Mesenchymal stem cell (in vitro differentiated cells and primary cell): Measurements from ENCODE around the gene PRKG1.

Experiments
- DNase-seq: peaks from one replicate; pipeline ENCODE4 v3.0.0-alpha.2; 2013
- H2AFZ ChIP-seq: one replicate; pipeline ENCODE4 v1.6.1; 2013; ENCODE audit warnings: low read depth, mild to moderate bottlenecking, control low read depth, inconsistent platforms, low read length, moderate library complexity
- H2AK5ac ChIP-seq: 2 replicates; pipeline ENCODE4 v1.6.1; 2013; ENCODE audit warnings: low read length, moderate library complexity, mild to moderate bottlenecking, inconsistent platforms; ENCODE audit not compliant: severe bottlenecking
- H2BK120ac ChIP-seq: one replicate; pipeline ENCODE4 v1.6.1; 2013; ENCODE audit warnings: low read depth, mild to moderate bottlenecking, inconsistent platforms, low read length, moderate library complexity
- H2BK12ac ChIP-seq, 2 experiments: one replicate each; pipeline ENCODE4 v1.6.1; 2013; ENCODE audit warnings: inconsistent platforms in 2 of 2, low read length in 2 of 2, mild to moderate bottlenecking in 2 of 2, moderate library complexity in 2 of 2, control low read depth in 1 of 2
- H2BK15ac ChIP-seq: one replicate; pipeline ENCODE4 v1.6.1; 2013; ENCODE audit warnings: mild to moderate bottlenecking, low read depth, inconsistent platforms; ENCODE audit not compliant: poor library complexity, severe bottlenecking
- H2BK5ac ChIP-seq: 2 replicates; pipeline ENCODE4 v1.6.1; 2013; ENCODE audit warnings: low read depth, mild to moderate bottlenecking, low read length, control low read depth, inconsistent platforms; ENCODE audit not compliant: poor library complexity, severe bottlenecking
- H3K14ac ChIP-seq, 2 experiments: one replicate each; pipeline ENCODE4 v1.6.1; 2013; ENCODE audit warnings: inconsistent platforms in 2 of 2, low read length in 2 of 2, control low read depth in 1 of 2, mild to moderate bottlenecking in 1 of 2, moderate library complexity in 1 of 2
- H3K18ac ChIP-seq, 2 experiments: one replicate each; pipeline ENCODE4 v1.6.1; 2013; ENCODE audit warnings: inconsistent platforms in 2 of 2, low read length in 2 of 2, control low read depth in 1 of 2, low read depth in 1 of 2, mild to moderate bottlenecking in 1 of 2
- H3K23ac ChIP-seq, 2 experiments: one replicate each; pipeline ENCODE4 v1.6.1; 2013; ENCODE audit warnings: inconsistent platforms in 2 of 2, low read length in 2 of 2, mild to moderate bottlenecking in 2 of 2, moderate library complexity in 2 of 2, control low read depth in 1 of 2
- H3K27ac ChIP-seq: 2 replicates; pipeline ENCODE4 v1.5.1; 2013; ENCODE audit warnings: mild to moderate bottlenecking, moderate library complexity, low read length, control low read depth, inconsistent platforms; ENCODE audit not compliant: poor library complexity, severe bottlenecking
- H3K27me3 ChIP-seq, 2 experiments: 2 replicates each; pipeline versions ENCODE4 v1.6.1 to v1.7.0; 2013; ENCODE audit warnings: low read length in 2 of 2, mild to moderate bottlenecking in 2 of 2, moderate library complexity in 2 of 2, control low read depth in 1 of 2, inconsistent platforms in 1 of 2; ENCODE audit not compliant: control insufficient read depth in 1 of 2, insufficient read depth in 1 of 2
- H3K36me3 ChIP-seq, 2 experiments: 2 replicates each; pipeline versions ENCODE4 v1.6.1 to v1.7.0; 2013; ENCODE audit warnings: low read length in 2 of 2, control low read depth in 1 of 2, inconsistent platforms in 1 of 2, low read depth in 1 of 2, mild to moderate bottlenecking in 1 of 2; ENCODE audit not compliant: insufficient read depth in 2 of 2, control insufficient read depth in 1 of 2
- H3K4ac ChIP-seq, 2 experiments: one replicate each; pipeline ENCODE4 v1.6.1; 2013; ENCODE audit warnings: inconsistent platforms in 2 of 2, low read length in 2 of 2, mild to moderate bottlenecking in 2 of 2, moderate library complexity in 2 of 2, control low read depth in 1 of 2, low read depth in 1 of 2
- H3K4me1 ChIP-seq: 2 replicates; pipeline ENCODE4 v1.6.1; 2013; ENCODE audit warnings: low read depth, low read length, control low read depth; ENCODE audit not compliant: control insufficient read depth, insufficient read depth
- H3K4me2 ChIP-seq: 2 replicates; pipeline ENCODE4 v1.6.1; 2013; ENCODE audit warnings: low read length, mild to moderate bottlenecking, inconsistent platforms; ENCODE audit not compliant: poor library complexity, severe bottlenecking
- H3K4me3 ChIP-seq, 2 experiments: 2 replicates each; pipeline versions ENCODE4 v1.5.1 to v1.7.0; 2013; ENCODE audit warnings: low read length in 2 of 2, mild to moderate bottlenecking in 2 of 2, control low read depth in 1 of 2, low read depth in 1 of 2; ENCODE audit not compliant: insufficient read depth in 1 of 2
- H3K79me1 ChIP-seq: replicated peaks from 2 replicates; pipeline ENCODE4 v1.6.1; 2013; ENCODE audit warnings: mild to moderate bottlenecking, control low read depth, low read length, inconsistent platforms; ENCODE audit not compliant: poor library complexity, severe bottlenecking
- H3K9ac ChIP-seq: 2 replicates; pipeline ENCODE4 v1.7.0; 2013; ENCODE audit warnings: mild to moderate bottlenecking, low read length, moderate library complexity
- H3K9me3 ChIP-seq: 2 replicates; pipeline ENCODE4 v1.7.0; 2013; ENCODE audit warnings: mild to moderate bottlenecking, low read length; ENCODE audit not compliant: control insufficient read depth
- H4K8ac ChIP-seq: one replicate; pipeline ENCODE4 v1.6.1; 2013; ENCODE audit warnings: inconsistent platforms, mild to moderate bottlenecking, low read length, moderate library complexity
- H4K91ac ChIP-seq: one replicate; pipeline ENCODE4 v1.6.1; 2013; ENCODE audit warnings: mild to moderate bottlenecking, low read length, inconsistent platforms
- WGBS: methylation state at CpG from one replicate; pipeline ENCODE4 v1.1.7; 2013; ENCODE audit warnings: mixed read lengths; 5-methylcytosine and 5-hydroxymethylcytosine counted together

PRKG1 gene

DNA sequence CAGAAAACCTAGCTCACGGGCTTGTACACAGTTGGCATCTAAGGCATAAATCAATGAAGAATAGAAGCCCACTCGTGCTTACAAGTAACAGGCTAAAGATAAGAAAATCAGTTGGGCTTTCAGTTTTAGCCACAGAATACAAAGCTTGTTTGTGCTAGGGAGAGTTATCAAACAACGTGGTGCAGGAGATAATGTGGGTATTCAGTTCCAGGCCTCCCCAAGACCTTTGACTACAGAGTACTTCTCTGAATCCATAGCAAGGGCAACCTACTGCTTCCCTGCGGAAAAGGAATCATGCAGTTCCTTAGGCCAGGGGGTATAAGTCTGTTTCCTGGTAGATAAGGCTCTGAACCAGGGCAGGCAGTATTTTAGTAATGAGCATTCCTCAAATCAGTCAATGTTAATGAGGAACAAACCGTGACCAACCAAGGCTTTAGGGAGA lies 844.6 kb downstream of the PRKG1 start:
- H2BK120ac ChIP-seq = no peak overlapping the region
- H3K23ac ChIP-seq = no peak overlapping the region
- no peak overlapping the region for H3K4ac ChIP-seq
- H4K91ac ChIP-seq = no peak overlapping the region
- H3K9me3 ChIP-seq = no peaks in the 10 kb centered on the region
- no peak overlapping the region for H3K14ac ChIP-seq
- H2AK5ac ChIP-seq = no peak overlapping the region
- H3K4me3 ChIP-seq = no peak overlapping the region
- H3K18ac ChIP-seq = no peak overlapping the region
- 57% methylated on average over 5 of the region's 5 CpGs for WGBS
- no peak overlapping the region for H3K4me2 ChIP-seq
- no peak overlapping the region for H2BK12ac ChIP-seq
- H3K79me1 ChIP-seq = no peaks in the 10 kb centered on the region
- no peak overlapping the region for H2BK15ac ChIP-seq
- no peaks in the 10 kb centered on the region for H3K36me3 ChIP-seq
- no peak overlapping the region for H3K9ac ChIP-seq
- no peak overlapping the region for H3K27ac ChIP-seq
- DNase-seq = no peak
- no peaks in the 10 kb centered on the region for H3K27me3 ChIP-seq
- no peak overlapping the region for H2AFZ ChIP-seq
- H3K4me1 ChIP-seq = no peaks in the 10 kb centered on the region
- H4K8ac ChIP-seq = no peak overlapping the region
- no peak overlapping the region for H2BK5ac ChIP-seq

GRCh38 chr10:51920672-51921071 lies 846.4 kb downstream of the PRKG1 start:
- Histone ChIP-seq H2BK12ac (no peak overlapping the region), H3K9me3 (peaks cover 5% of the 10 kb centered on the region), H2BK120ac (no peak overlapping the region)

DNA sequence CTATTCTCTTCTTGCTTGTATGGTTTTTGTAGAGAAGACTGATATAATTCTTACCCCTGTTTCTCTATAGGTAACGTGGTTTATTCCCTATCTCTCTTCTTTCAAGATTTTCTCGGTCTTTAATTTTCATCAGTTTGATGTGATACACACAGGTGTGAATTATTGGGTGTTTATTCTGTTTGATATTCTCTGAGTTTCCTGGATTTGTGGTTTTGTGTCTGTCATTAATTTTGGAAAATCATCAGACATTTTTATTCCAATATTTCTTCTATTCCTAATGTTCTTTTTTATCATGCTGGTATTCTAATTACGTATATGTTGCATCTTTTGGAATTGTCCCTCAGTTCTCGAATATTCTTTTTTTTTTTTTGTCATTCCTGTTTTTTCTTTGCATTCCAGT lies 850.1 kb downstream of the PRKG1 start:
- Histone ChIP-seq H3K79me1 (no peaks in the 10 kb centered on the region), H3K23ac (no peak overlapping the region), H3K27ac (no peak overlapping the region), H2AK5ac (no peak overlapping the region), H3K4me2 (no peak overlapping the region), H2BK5ac (no peak overlapping the region), H3K4me1 (no peaks in the 10 kb centered on the region), H3K9me3 (peaks cover 5% of the 10 kb centered on the region), H3K4me3 (no peak overlapping the region), H4K8ac (no peak overlapping the region), H2BK120ac (no peak overlapping the region), H2BK12ac (no peak overlapping the region), H3K9ac (no peak overlapping the region), H3K36me3 (no peaks in the 10 kb centered on the region), H3K18ac (no peak overlapping the region), H4K91ac (no peak overlapping the region), H3K14ac (no peak overlapping the region), H3K27me3 (no peaks in the 10 kb centered on the region), H2AFZ (no peak overlapping the region), H3K4ac (no peak overlapping the region), H2BK15ac (no peak overlapping the region)
- 100% methylated on average over 1 of the region's 4 CpGs for WGBS
- no peak for DNase-seq

More at GRCh38 chr10:51920672-51921071, 846.4 kb downstream of the PRKG1 start:
- no peak overlapping the region for H2AFZ ChIP-seq
- no peaks in the 10 kb centered on the region for H3K79me1 ChIP-seq
- no peak overlapping the region for H4K8ac ChIP-seq
- H3K18ac ChIP-seq = no peak overlapping the region
- H3K9ac ChIP-seq = no peak overlapping the region
- no peaks in the 10 kb centered on the region for H3K4me1 ChIP-seq
- H3K4me3 ChIP-seq = no peak overlapping the region
- H3K36me3 ChIP-seq = no peaks in the 10 kb centered on the region
- no peak overlapping the region for H4K91ac ChIP-seq
- no peak for DNase-seq
- H2BK15ac ChIP-seq = no peak overlapping the region
- no peak overlapping the region for H3K23ac ChIP-seq
- H2AK5ac ChIP-seq = no peak overlapping the region
- H3K27me3 ChIP-seq = no peaks in the 10 kb centered on the region
- no peak overlapping the region for H3K14ac ChIP-seq
- H3K27ac ChIP-seq = no peak overlapping the region
- H2BK5ac ChIP-seq = no peak overlapping the region
- H3K4me2 ChIP-seq = no peak overlapping the region
- no peak overlapping the region for H3K4ac ChIP-seq

DNA sequence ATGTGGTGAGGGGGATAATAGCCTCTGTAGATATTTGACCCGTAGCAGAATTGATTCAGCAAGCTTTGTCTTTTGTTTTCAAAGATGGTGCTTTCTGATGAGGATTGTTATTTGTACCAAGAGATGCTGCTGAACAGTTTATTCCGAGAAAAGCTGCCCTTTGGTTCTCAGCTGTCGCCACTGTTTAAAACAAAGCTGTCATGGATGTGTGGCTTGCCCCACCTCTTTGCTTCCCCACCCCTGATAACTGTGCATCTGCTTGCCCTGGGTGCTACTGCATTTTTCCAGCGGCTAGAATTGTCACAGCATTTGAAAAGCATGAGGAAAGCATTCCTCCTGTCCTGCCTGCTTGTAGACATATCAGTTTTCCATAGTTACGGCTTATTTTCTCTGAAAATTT lies 852.0 kb downstream of the PRKG1 start:
- H3K27ac ChIP-seq = no peak overlapping the region
- no peak overlapping the region for H3K4me2 ChIP-seq
- H2BK5ac ChIP-seq = no peak overlapping the region
- no peak for DNase-seq
- no peak overlapping the region for H2BK15ac ChIP-seq
- no peaks in the 10 kb centered on the region for H3K27me3 ChIP-seq
- H2BK120ac ChIP-seq = no peak overlapping the region
- WGBS = 90% methylated on average over 4 of the region's 5 CpGs
- H2AK5ac ChIP-seq = no peak overlapping the region
- H3K4me3 ChIP-seq = no peak overlapping the region
- no peak overlapping the region for H3K9ac ChIP-seq
- H3K14ac ChIP-seq = no peak overlapping the region
- H3K36me3 ChIP-seq = no peaks in the 10 kb centered on the region
- no peaks in the 10 kb centered on the region for H3K4me1 ChIP-seq
- no peak overlapping the region for H4K91ac ChIP-seq
- no peak overlapping the region for H3K23ac ChIP-seq
- H2BK12ac ChIP-seq = no peak overlapping the region
- no peak overlapping the region for H3K18ac ChIP-seq
- H4K8ac ChIP-seq = no peak overlapping the region
- no peak overlapping the region for H2AFZ ChIP-seq
- peaks cover 5% of the 10 kb centered on the region for H3K9me3 ChIP-seq
- no peaks in the 10 kb centered on the region for H3K79me1 ChIP-seq
- H3K4ac ChIP-seq = no peak overlapping the region
